HG03097 (cell line): ENCODE data around the gene TYSND1.
A peak's percentile ranks its signal among the peaks of the same experiment; 100 is the strongest.
"Not testable (repeated sequence)": the region's sequence is repeated elsewhere in the genome, so short reads cannot be mapped to it uniquely, and the experiment has no call there.

Experiments
- ATAC-seq: cut with Tn5 transposase; IDR thresholded peaks from one replicate; pipeline ENCODE4 v1.9.1; 2021; ENCODE audit not compliant: unreplicated experiment, low FRiP score

TYSND1 gene

GRCh38 chr10:70146489-70147258, at the start of gene TYSND1:
Gene TYSND1 (minus strand): TSS chr10:70146700. CDS start chr10:70146586, 114 bp downstream.
- peak; percentile 82 for ATAC-seq

GRCh38 chr10:70193391-70193844, 46.9 kb upstream of the TYSND1 start:
- ATAC-seq = no peak

- ATAC-seq = no peak
Measured at GRCh38 chr10:70192326-70192968, 45.9 kb upstream of the TYSND1 start.

- no peak for ATAC-seq
Measured at GRCh38 chr10:70191972-70192305, 45.4 kb upstream of the TYSND1 start.

GRCh38 chr10:70191161-70191971, 44.9 kb upstream of the TYSND1 start:
- ATAC-seq = no peak

GRCh38 chr10:70190581-70190980, 44.1 kb upstream of the TYSND1 start:
- ATAC-seq = no peak

GRCh38 chr10:70190102-70190501, 43.6 kb upstream of the TYSND1 start:
- ATAC-seq = no peak

- no peak for ATAC-seq
Measured at GRCh38 chr10:70188768-70189167, 42.3 kb upstream of the TYSND1 start.

- ATAC-seq = no peak
Measured at GRCh38 chr10:70186571-70186970, 40.1 kb upstream of the TYSND1 start.

- ATAC-seq = no peak
Measured at GRCh38 chr10:70186090-70186489, 39.6 kb upstream of the TYSND1 start.

GRCh38 chr10:70183304-70183703, 36.8 kb upstream of the TYSND1 start:
- no peak for ATAC-seq

- not testable (repeated sequence) for ATAC-seq
Measured at GRCh38 chr10:70179209-70179608, 32.7 kb upstream of the TYSND1 start.

- ATAC-seq = no peak
Measured at GRCh38 chr10:70178139-70178725, 31.7 kb upstream of the TYSND1 start.

- no peak for ATAC-seq
Measured at GRCh38 chr10:70176441-70176840, 29.9 kb upstream of the TYSND1 start.

- ATAC-seq = no peak
Measured at GRCh38 chr10:70175516-70175915, 29.0 kb upstream of the TYSND1 start.

- ATAC-seq = no peak
Measured at GRCh38 chr10:70174058-70174741, 27.7 kb upstream of the TYSND1 start.

- ATAC-seq = peak; percentile 2
Measured at GRCh38 chr10:70169649-70170364, 23.3 kb upstream of the TYSND1 start.

GRCh38 chr10:70169011-70169410, 22.5 kb upstream of the TYSND1 start:
- ATAC-seq = no peak

- no peak for ATAC-seq
Measured at GRCh38 chr10:70167246-70167645, 20.7 kb upstream of the TYSND1 start.

GRCh38 chr10:70166394-70166793, 19.9 kb upstream of the TYSND1 start:
- ATAC-seq = no peak
